Measurements from ENCODE around the gene RCAN3.
"Not testable (repeated sequence)": the region's sequence is repeated elsewhere in the genome, so short reads cannot be mapped to it uniquely, and the experiment has no call there.

GRCh38 chr1:24529292-24529691, 26.7 kb downstream of the RCAN3 start:
- TF ChIP-seq CTCF, POLR2A (IDR thresholded peaks at IDR 0.05): not testable (repeated sequence)

All from tibial nerve (tissue), 3 donors.